ENCODE data around the gene AQP12B.
"Not testable (repeated sequence)": the region's sequence is repeated elsewhere in the genome, so short reads cannot be mapped to it uniquely, and the experiment has no call there.

AQP12B gene

DNA sequence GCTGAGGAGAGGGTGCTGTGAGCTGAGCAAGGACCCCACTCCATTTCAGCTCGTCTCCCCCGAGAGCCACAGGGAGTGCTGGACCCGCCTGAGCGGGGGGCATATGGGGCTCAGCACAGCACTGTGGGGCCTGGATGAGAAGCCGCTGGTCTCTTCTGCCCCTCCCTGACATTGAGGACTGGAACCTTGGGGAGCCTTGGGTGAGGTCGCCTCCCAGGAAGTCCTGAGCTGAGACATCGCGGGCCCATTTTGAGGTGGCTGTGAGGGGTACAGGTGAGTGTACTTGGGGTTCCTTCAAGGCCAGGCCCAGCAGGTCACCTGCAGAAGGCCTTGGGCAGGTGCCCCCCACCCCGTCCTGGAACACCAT, 5.9 kb upstream of the AQP12B start:
- no peak for FAIRE-seq
- no peak for DNase-seq (ENCODE audit: insufficient read length, low spot score)
- TF ChIP-seq POLR2A (IDR thresholded peaks at IDR 0.05; ENCODE audit: low read depth, low read length) = no peak

DNA sequence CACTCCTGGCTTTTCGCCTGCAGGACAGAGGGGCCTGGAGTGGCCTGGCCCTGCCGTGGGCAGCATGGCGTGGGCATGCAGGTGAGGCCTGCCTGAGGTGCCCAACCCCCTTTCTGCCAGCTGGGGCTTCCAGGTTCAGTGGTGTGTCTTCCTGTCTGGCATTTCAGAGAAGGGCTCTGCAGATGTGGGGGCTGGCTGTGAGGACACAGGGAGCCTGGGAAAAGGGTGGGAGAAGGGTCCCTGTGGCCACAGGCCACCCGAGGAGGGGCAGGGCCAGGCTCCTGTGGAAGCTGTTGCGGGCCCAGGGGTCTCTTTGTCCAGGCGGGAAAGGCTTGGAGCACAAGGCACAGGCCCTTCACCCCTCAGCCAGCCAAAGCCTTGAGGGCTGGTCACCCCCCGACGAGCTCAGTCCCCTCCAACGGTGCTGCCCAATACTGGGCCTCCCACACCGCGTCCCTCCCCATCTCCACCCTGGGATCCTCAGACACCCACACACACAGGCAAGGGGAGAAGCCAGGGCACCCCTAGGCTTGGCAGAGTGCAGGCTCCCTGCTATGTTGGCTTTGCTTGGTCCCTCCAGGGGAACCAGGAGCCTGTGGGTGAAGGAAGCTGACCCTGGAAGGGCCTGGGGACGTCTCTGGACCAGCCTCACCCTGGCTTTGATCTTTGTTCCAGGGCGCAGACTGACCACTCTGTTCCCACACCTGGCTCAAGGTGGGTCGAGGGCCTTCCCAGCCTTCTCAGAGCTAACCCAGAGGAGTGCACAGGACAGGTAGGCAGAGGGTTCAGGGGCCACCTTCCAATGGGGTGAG, 5.3 kb upstream of the AQP12B start:
- no peak for TF ChIP-seq POLR2A (IDR thresholded peaks at IDR 0.05; ENCODE audit: low read depth, low read length)
- no peak for FAIRE-seq
- DNase-seq (ENCODE audit: insufficient read length, low spot score) = no peak

DNA sequence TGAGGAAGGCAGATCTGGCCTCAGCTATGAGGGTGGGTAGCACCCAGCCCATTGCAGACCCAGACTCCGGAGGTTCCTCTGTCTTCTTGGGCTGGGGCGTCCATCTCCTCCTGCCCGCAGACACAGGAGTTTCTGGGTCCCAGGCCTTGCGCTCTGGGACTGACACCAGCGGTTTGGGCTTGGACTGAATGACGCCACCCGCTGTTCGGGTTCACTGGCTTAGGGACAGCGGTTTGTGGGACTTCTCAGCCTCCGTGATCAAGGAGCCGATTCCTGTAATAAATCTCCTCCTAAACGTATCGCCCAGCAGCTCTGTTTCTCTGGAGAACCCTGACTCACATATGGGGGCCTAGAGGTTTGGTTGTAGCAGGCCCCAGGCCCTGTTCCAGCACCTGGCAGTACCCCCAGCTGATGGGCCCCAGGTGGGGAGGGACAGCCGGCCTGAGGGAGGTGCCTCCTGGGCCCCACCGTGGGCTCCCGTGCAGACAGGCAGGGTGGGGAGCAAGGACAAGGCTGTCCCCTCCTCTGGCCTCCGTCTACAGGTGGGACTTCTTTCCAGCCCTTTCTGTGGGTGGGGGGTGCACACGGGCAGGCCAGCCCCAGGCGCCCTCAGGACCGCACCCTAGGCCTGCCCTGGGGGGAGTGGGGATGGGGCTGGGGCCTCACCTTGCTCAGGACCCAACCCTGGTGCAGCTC, 4.5 kb upstream of the AQP12B start:
- no peak for DNase-seq (ENCODE audit: insufficient read length, low spot score)
- no peak for FAIRE-seq
- no peak for TF ChIP-seq POLR2A (IDR thresholded peaks at IDR 0.05; ENCODE audit: low read depth, low read length)

DNA sequence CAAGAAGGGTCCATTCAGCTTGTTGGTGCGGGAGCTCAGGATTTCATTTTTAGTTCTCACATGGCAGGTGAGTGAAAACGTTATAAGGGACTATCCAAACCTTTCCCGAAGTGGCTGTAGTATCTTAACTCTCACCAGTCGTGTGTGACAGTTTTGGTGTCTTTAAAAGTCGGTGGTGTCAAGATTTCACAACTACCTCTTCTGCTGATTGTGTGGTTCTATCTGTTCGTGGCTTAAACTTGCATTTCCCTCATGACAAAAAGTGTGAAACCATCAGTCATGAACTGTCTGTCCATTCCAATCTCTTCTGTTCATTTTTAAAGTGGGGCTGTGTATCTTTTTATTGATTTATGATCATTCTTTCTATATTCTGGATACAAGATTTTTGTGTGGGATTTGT, 3.8 kb upstream of the AQP12B start:
- TF ChIP-seq POLR2A (IDR thresholded peaks at IDR 0.05; ENCODE audit: low read depth, low read length) = no peak
- DNase-seq (ENCODE audit: insufficient read length, low spot score) = no peak
- no peak for FAIRE-seq

DNA sequence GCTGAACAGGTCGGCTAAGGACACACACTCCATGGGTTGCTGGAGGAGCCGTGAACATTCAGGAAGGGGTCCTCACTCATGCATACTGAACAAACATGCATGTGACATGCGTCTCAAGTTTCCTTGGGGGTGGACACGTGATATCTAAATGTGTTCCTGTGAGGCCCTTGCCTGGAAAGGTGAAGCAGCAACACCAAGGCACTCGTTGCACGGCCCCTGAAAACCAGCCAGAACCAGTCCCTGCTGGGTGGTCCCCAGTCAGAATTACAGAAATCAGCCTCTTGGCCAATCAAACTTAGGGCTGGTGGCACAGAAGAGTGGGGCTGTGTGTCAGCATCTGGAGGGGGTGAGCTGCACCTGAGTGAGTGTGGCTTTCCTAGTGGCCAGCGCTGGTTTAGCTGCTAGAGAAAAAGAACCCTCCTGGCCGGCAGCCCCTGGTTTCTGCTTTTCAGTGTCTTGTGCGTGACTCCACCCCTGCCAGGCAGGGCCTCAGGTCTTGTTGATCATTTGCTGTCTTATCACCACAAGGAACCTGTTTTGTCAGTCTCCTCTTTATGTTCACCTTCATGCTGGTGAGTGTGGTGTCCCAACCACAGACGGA, 3.2 kb upstream of the AQP12B start:
- no peak for DNase-seq (ENCODE audit: insufficient read length, low spot score)
- TF ChIP-seq POLR2A (IDR thresholded peaks at IDR 0.05; ENCODE audit: low read depth, low read length) = no peak
- no peak for FAIRE-seq

DNA sequence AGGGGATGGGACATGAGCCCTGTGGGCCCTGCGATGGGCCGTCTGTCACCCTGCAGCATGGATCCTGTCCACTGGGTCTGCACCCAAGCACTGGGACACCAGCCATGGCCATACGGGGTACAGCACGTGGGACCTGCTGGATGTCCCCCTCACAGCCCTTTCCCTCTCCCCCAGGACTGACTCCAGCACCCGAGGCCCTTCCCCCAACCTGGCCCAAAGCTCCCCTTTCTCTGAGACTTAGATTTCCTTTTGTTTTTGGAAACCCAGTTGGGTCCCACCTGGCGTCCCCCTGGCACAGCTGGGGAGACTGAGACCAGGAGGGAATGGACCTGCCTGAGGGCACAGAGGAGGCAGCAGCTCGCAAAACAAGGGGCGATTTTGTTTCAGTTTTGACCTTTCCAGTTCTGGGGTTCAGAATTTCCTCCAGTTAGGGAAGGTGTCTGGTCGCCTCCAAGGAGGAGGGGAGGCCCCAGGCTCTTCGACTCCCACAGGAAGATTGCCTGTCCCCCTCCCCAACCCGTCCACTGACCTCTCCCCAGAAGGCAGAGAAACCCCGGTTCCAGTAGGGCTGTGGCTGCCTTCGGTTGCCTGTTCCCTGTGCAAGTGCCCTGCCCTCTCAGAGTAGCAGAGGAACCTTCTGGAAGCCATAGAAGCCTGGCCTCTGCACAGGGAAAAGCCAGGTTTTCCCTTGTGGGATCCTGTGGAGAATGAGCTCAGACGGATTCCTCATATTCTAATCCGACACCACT, 1.5 kb upstream of the AQP12B start:
- FAIRE-seq = not testable (repeated sequence)

DNA sequence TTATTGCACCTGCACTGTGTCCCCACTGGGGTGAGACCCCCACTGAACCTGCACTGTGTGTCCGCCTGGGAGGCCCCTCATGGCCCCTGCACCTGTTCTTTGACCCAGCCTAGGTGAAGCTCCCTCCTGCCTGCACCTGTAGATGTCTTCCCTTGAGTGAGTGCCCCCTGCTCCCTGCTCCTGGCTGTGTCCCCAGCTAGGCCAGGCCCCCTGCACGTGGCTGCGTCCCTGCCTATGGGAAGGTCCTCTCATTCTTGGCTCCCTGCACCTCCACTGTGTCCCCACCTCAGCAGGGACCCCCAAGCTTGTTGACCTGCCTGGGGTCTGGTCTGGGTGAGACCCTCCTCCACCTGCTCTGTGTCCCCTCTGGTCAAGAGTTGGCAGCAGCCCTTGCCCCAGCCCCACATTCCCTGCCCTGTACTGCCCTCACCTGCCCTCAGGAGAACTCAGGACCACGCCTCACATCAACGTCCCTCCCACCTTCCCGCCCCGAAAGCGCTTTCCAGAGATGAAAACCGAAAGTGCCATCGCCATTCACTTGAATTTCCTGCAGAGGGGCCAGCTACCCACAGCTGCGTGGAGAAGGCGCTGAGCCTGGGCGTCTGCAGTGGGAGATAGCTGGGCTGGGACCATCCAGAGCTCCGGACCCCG, 769 bp upstream of the AQP12B start:
- not testable (repeated sequence) for DNase-seq (ENCODE audit: insufficient read length, low spot score); FAIRE-seq

More for the DNA sequence above, 1.5 kb upstream of the AQP12B start:
- DNase-seq (ENCODE audit: insufficient read length, low spot score) = not testable (repeated sequence)

DNA sequence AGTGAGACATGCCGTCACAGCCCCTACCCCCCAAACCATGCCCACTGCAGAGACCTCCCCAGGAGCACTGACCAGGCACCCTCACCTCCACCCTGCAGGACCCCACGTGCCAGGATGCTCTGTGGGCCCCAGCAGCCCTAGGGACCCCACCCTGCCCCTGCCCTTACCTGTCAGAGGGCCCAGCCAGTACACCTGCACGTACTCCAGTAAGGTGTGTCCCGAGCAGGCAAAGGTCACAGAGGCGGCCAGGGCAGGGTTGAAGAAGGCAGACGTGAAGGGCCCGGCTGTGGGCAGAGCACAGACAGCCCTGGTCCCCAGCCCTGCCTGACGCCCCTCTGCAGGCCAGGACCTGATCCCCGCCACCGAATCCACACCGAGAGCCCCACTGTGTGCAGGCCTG, 2.5 kb downstream of the AQP12B start:
- not testable (repeated sequence) for FAIRE-seq

DNA sequence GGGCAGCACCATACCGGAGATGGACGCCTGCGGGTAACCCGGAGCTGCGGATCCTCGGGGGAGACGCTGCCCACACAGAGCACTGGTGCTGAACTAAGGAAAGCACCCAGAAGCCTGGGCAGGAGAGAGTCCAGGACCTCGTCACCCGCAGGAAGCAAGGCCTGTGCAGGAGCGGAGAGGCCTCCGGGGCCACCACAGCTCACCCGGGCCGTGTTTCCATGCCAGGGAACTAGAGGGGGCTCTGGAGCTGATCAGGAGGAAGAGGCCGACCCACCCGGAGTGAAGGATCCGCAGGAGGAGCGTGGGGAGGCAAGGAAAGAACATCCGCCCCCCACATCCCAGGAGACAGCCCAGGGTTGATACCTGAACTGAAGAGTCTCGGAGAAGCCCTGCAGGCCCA, 3.8 kb downstream of the AQP12B start:
- not testable (repeated sequence) for FAIRE-seq; DNase-seq (ENCODE audit: insufficient read length, low spot score)

More for the DNA sequence above, 2.5 kb downstream of the AQP12B start:
- DNase-seq (ENCODE audit: insufficient read length, low spot score) = not testable (repeated sequence)

DNA sequence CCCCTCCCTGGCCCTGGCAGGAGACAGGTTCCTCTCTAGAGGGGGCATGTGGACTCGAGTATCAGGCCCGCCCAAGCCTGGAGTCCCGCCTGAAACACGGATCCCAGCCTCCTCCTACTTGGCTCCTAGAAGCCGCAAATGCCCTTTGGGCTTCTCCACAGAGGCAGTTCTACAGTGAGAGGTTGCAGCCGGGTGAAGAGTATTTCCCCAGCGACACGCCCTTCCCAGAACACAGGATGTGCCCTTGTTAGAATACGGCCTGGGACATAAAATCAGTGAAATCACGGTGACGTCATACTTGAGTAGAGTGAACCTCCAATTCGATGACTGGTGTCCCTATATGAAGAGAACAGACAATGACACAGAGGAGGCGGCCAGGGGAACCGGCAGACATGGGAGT, 4.6 kb downstream of the AQP12B start:
- not testable (repeated sequence) for FAIRE-seq; DNase-seq (ENCODE audit: insufficient read length, low spot score)

DNA sequence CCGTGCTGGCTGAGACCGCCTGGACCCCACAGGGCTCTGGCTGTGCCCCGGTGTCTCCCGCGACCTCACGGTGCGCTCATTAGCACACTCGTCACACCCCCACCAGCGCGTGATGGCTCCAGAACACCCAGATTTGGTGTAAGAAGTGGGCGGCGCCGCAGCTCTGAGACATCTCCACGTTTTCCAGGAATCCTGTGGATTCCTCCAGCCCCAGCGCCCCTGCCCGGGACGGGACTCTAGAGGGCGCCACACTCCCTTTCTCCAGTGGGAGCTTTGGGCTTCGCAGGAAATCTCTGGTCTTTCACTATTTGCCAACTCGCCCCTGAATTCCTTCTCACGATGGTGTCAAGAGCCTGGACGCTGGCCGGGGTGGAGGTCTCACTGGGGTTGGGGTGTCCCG, 7.3 kb downstream of the AQP12B start:
- DNase-seq (ENCODE audit: insufficient read length, low spot score); FAIRE-seq: not testable (repeated sequence)

DNA sequence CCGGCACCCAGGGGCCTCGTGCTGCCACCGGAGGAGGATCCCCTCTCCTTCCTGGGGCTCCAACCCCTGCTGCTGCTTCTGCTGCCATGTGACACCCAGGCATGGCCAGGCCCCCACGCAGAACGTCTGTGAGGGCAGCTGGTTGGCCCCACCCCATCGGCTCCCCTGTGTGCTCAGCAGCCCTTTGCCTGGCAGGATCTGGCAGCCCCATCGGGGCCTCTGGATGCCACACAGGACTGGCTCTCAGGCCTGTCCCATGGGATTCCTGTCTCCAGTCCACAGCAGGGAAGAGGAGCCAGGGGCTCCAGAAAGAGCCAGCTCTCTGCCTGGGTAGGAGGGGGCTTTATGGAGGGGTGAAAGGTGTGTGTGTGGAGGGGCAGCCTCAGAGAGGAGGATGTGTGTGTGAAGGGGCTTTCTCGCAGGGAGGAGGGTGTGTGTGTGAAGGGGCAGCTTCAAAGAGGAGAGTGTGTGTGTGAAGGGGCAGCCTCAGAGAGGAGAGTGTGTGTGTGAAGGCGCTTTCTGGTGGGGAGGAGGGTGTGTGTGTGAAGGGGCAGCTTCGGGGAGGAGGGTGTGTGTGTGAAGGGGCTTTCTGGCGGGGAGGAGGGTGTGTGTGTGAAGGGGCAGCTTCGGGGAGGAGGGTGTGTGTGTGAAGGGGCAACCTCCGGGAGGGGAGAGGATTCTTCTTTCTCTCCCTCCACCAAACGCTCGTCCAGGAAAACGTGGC, 8.1 kb downstream of the AQP12B start:
- FAIRE-seq = not testable (repeated sequence)

DNA sequence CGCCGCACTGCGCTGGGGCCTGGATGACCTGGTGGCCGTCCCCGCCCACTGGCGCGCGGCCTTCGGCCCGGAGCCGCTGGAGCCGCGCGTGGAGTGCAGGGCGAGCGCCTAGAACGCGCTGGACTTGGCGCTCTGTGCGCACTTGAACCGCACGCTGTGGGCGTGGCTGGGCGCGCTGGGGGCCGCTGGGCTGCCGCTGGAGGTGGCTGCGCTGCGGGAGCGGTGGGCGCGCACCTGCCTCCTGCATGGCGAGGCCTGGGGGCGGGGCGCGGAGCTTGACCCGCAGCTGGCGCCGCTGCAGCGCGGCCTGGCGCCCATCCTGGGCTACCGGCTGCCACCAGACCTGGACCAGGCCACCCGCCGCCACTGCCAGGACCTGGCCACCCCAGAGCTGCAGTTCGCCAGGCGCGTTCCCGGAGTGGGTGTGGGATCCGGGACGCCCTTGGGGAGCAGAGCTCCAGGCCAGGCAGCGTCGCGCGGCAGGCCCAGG, 9.9 kb downstream of the AQP12B start:
- no peak for FAIRE-seq
- no peak for TF ChIP-seq POLR2A (IDR thresholded peaks at IDR 0.05; ENCODE audit: low read depth, low read length)
- DNase-seq (ENCODE audit: insufficient read length, low spot score) = no peak

More for the DNA sequence above, 8.1 kb downstream of the AQP12B start:
- not testable (repeated sequence) for DNase-seq (ENCODE audit: insufficient read length, low spot score)
